Stimulated activated CD4-positive, alpha-beta T cell treated with anti-CD3 and anti-CD28 coated beads, Interleukin-2, amount 100 ng/mL, for 48 hours (primary cell): ENCODE results near the gene DNAJC28.
"Not testable (repeated sequence)": the region's sequence is repeated elsewhere in the genome, so short reads cannot be mapped to it uniquely, and the experiment has no call there.

Source experiments
- DNase-seq, 2 donors: peaks; one replicate each; pipeline ENCODE4 v3.0.0-alpha.2; 2020

The DNAJC28 gene

DNA sequence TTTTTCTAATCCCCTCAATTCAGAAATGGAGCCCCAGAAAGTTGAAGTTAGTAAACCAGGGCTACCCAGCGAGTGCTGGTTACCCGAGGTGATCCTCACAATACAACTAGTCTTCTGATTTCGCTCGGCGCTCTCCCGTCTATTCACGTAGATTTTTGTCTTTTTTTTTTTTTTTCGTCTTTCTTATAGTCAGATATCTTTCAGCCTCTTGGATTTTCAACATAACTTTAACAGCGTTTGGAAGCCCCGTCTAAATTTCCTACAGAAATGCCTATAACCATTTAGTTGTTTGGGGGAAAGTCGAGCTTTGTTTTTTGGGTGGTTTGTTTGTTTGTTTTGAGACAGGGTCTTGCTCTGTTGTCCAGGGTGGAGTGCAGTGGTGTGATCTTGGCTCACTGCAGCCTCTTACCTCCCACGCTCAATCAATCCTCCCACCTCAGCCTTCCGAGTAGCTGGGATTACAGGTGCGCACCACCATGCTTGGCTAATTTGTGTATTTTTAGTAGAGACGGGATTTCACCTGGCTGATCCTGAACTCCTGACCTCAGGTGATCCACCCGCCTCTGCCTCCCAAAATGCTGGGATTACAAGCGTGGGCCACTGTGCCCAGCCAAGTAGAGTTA, 10.9 kb downstream of the DNAJC28 start:
- no peak for DNase-seq

DNA sequence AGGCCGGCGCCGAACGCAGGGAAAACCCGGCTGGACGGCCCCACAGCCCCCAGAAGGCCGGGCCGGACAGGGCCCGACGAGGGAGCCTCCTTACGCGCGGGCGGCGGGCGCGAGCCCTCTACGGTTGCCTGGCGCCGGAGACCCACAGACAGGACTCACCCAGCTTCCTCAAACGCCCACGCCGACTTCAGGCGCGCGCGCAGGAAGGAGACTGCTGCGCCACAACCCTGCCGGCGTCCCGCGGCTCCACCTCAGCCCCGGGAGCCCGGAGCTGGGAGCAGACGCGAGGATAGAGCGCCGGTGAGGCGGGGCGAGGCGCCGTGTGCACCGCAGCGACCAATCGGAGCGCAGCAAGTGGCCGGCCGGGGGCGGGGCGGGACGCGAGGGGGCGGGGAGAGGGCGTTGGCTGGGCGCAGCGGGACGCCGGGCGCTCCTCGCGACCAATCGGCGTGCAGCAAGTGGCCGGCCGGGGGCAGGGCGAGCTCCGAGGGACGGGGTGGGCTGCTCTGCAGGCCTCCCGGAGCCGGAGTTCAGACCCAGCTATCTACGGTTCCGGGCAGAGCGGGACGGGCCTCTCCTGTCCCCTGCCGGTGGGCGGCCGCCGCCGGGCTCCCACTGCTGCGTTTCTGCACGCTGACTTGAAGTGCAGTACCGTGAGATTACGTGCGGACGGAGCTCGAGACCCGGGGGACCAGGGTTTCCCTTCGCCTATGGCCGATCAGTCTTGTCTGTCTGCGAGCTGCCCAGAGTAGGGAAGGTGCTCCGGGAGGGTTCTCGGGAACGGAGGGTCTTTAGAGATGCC, 11.6 kb downstream of the DNAJC28 start, which contains the start of gene TMEM50B:
Gene TMEM50B, minus strand, starts transcription at position 296 of the 802 bp plus-strand sequence. CDS start 11,089 bp downstream, outside the sequence.
- peak; percentile 94 to 96 for DNase-seq

DNA sequence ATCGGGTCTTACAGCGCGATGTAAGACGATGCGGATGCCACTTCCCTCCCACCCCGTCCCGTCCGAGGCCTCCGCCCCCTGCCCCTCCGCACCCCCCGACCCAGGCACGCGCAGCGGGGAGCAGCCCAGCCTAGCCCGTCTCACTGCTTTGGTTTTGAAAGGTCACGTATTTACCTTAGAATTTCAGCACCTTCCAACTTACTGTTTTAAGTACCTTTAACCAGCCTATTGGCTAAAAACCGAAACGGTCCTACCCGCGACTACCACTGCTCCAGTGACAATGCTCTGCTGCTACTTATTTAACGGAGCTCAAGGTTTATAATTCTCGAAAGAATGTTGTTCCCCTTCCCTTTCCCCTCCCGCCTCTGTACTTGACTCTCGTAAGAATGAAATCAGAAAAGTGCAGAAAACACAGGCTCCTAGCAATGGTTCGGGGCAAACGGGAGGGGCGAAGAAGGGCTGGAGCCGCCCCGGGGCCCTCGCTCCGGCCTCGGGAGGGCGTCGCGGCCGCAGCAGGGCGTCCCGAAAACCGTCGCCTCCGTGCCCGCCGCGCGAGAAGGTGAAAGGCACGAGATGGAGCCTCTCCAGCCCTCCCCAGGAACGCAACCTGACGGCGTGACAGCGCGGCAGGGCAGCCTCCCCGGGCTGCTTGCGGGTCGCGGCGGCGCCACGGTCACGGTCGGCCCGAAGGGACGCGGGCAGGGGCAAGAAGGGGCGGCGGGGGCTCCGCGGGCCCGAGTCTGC, 12.4 kb downstream of the DNAJC28 start:
- DNase-seq: peak; percentile 23 to 33

DNA sequence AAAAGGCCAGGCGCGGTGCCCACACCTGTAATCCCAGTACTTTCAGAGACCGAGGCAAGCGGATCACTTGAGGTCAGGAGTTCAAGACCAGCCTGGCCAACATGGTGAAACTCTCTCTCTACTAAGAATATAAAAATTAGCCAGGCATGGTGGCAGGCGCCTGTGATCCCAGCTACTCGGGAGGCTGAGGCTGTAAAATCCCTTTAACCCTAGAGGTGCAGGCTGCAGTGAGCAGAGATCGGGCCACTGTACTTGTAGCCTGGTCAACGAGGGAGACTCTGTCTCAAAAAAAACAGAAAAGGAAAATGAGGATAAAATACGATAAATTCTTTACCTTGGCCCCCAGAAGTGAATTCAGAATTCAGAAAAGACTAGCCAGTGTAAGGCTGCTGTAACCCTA, 13.3 kb downstream of the DNAJC28 start:
- DNase-seq: no peak

DNA sequence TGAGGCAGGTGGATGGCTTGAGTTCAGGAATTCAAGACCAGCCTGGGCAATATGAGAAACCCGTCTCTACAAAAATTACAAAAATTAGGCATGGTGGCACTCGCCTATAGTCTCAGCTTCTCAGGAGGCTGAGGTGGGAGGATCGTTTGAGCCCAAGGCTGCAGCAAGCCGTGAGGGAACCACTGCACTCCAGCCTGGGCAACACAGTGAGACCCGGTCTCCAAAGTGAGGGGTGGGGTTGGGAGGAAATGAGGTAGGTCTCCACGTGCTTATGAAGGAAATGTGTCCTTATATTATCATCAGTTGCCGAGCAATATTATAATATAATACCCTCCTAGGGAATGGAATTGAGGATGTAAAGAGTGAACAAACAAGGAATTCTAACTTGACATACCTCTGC, 14.4 kb downstream of the DNAJC28 start:
- DNase-seq: no peak

DNA sequence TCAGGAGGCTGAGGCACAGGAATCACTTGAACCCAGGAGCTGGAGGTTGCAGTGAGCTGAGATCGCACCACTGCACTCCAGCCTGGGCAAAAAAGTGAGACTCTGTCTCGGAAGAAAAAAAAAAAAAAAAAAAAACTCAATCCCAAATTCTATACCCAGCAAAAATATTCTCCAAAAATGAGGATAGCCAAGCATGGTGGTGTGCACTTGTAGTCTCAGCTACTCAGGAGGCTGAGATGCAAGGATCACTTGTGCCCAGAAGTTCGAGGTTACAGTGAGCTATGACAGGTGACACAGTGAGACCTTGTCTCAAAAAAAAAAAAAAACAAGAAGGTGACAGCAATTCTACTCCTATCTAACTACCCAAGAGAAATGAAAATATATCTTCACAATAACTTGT, 18.2 kb downstream of the DNAJC28 start:
- no peak for DNase-seq

DNA sequence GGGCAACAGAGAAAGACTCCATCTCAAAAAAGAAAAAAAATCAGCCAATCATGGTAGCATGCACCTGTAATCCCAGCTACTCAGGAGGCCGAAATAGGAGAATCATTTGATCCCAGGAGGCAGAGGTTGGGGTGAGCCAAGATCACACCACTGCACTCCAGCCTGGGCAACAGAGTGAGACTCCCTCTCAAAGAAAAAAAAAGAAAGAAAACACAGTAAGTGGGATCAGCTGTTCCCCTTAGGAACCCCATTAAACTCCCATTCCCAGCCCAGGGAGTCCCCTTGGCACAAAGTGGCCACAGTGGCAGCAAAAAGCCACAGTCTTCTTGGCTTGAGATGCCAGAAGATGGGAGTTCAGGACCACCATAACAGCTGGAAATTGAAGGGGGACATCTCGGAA, 20.8 kb downstream of the DNAJC28 start:
- no peak for DNase-seq

DNA sequence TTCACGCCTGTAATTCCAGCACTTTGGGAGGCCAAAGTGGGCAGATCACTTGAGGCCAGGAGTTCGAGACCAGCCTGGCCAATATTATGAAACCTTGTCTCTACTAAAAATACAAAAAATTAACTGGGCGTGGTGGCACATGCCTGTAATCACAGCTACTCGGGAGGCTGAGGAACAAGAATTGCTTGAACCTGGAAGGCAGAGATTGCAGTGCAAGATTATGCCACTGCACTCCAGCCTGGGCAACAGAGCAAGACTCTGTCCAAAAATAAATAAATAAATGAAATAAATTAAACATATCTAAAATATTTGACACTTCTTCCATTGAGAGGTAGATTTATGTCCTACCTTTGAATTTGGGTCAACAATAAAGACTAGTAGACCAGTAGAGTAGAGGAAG, 22.3 kb downstream of the DNAJC28 start:
- DNase-seq: not testable (repeated sequence)

DNA sequence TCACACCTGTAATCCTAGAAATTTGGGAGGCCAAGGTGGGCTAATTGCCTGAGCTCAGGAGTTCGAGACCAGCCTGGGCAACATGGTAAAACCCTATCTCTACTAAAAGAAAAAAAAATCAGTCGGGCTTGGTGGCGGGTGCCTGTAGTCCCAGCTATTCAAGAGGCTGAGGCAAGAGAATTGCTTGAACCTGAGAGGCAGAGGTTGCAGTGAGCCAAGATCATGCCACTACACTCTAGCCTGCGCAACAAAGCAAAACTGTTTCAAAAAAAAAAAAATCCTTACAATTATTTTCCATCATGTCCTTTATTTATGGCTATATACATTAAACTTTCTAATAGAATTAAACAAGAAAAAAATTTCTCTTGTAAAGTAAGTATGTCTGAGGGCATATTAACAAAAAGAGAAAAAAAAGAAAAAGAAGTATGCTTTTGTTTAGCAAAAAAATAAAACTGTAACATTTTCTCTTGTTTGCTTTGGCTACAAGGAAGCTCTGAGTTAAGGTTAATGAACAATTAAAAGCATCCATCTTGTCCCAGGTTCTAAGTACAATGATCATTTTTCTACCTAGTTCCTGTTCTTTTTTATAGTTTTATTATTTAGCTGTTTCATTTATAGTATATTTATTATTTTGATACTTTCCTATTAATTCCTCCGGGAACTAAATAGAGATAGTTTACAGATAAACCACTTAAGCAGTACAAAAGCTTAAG, 29.8 kb downstream of the DNAJC28 start:
- DNase-seq: no peak

DNA sequence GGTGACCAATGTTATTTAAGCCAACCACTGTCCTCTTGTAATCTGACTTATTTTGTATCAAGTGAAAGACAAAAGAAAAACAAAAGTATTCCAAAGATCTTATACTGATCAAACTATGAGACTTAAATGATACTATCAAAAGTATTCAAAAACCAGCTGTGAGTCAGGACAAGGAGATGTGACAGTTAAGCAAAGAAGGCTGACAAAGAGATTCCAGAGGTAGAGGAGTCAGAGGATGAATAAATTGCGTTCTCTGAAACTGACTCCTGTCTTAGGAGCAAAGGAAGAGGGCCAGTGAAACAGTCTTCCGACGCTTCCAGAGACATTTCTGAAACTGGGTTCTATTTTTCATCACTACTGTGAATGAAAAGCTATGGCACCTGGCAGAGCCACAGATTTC, 32.7 kb downstream of the DNAJC28 start:
- no peak for DNase-seq

DNA sequence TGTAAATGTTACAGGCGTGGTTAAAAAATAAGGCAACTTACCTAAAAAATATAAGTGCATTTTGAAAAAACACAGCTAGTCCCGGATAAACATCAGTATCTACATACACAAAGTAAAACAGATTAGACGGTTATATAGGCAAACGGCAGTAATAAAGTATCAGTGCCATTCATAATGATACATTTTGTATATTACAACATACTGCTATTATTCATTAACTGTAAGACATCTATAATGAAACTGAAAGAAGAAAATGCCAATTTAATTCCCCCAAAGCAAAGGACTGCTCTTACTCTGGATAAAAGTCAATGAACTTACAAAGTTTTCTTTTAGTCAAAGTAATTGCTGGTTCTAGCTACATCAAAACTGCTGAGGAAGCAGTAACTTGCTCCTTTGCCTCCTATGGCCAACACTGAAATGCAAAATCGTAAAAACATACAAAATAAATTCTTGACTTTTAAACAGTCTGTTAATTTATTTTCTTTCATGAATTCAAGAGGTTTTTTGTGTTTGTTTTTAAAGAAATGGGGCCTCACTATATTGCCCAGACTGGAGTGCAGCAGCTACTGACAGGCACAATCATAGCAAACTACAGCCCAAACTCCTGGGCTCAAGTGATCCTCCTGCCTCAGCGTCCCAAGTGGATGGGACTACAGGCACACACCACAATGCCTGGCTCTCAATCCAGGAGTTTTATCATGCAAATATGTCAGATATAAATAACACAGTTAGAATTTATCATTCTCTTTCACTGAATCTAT, 35.6 kb downstream of the DNAJC28 start:
- DNase-seq: no peak

DNA sequence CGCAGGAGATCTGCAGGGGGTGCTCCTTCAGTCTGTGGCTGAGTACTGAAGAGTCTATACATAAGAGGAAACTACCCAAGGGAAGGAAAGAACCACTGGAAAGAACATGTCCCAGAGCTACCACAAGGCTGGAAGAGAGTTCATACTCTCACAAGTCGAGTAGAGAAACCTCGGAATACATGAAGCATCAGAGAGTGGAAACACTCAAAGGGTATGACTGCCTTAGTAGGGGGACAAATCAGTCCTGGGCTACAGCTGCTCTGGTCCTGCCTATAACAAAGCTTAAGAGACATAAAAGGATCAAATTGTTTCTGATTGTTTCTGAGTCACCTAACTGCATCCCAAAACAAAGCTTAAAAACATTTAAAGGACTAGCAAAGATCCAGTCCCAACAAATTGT, 39.2 kb downstream of the DNAJC28 start:
- no peak for DNase-seq

DNA sequence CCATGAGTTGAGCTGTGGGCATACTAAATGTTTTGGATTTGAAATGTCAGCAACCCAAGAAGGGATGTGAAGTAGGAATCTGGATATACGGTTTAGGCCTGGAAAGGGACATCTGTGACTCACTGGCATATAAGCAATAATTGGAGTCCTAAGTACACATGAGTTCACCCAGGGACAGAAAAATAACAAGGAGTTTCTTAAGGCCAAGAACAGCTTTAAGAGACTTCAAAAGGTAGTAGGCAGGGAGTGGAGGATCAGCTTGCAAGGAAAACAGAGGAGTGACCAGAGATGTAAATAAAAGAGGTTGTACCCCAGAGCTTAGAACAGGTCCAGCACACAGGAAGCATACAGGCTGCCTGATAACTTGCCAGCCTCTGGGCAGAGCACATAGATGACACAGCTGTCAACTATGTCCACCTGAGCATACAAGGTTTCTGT, 39.9 kb downstream of the DNAJC28 start:
- no peak for DNase-seq

DNA sequence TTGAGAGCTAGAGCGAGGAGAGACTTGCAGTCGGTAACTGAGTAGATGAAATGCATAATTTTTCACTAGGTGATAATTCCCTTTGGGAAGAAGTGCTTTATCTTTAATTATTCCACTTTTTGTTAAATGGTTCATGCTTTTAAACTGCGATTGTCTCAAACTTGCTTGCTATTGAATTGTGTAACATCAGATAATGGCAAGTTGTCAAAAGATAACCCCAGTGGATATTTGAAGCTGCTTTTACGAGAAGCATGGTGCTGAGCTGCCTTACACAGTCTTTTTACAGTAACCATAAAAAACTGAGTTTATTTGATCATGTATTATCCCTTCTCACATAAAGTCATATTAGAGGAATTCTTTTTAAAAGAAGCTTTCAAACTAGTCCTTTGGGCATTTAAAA, 41.9 kb downstream of the DNAJC28 start:
- no peak for DNase-seq

DNA sequence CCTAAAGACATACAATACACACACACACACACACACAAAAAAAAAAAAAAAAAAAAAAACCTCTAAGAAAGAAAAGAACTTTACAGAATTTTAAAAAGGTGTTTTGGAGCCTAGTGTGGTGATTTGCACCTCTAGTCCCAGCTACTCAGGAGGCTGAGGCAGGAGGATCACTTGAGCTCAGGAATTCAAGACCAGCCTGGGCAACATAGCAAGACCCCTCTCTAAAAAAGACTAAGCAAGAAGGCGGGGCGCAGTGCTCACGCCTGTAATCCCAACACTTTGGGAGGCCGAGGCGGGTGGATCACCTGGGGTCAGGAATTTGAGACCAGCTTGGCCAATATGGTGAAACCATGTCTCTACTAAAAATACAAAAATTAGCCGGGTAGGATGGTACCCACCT, 44.9 kb downstream of the DNAJC28 start:
- not testable (repeated sequence) for DNase-seq

DNA sequence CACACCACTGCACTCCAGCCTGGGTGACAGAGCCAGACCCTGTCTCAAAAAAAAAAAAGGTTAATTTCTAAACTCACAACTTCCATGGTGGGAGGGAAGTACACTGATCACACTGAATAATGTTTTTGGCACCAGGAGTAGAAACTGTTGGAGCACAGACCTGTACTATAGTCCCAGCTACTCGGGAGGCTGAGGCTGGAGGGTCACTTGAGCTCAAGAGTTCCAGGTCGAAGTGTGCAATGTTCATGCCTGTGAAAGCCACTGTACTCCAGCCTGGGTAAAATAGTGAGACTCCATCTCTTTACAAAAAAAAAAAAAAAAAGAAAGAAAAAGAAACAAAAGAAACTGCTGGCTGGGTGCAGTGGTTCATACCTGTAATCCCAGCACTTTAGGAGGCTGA, 47.0 kb downstream of the DNAJC28 start:
- no peak for DNase-seq

DNA sequence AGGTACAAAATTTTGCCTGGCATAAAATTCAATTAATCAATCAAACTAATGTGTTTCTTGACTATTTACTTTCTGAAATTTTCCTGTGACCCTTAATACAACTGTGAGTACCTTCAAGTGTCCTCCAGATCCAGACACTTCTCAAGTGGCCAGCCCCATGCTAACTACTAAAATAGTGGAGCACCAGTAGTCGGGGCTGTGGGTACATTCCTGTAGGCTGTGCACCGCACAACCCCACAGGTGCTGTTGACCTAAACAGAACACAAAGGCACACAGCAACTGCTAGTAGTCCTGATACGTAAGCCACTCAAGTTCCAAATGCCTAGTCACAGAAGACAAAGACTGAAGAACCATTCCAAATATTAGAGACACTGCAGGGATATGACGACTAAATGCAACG, 48.3 kb downstream of the DNAJC28 start:
- DNase-seq: no peak

DNA sequence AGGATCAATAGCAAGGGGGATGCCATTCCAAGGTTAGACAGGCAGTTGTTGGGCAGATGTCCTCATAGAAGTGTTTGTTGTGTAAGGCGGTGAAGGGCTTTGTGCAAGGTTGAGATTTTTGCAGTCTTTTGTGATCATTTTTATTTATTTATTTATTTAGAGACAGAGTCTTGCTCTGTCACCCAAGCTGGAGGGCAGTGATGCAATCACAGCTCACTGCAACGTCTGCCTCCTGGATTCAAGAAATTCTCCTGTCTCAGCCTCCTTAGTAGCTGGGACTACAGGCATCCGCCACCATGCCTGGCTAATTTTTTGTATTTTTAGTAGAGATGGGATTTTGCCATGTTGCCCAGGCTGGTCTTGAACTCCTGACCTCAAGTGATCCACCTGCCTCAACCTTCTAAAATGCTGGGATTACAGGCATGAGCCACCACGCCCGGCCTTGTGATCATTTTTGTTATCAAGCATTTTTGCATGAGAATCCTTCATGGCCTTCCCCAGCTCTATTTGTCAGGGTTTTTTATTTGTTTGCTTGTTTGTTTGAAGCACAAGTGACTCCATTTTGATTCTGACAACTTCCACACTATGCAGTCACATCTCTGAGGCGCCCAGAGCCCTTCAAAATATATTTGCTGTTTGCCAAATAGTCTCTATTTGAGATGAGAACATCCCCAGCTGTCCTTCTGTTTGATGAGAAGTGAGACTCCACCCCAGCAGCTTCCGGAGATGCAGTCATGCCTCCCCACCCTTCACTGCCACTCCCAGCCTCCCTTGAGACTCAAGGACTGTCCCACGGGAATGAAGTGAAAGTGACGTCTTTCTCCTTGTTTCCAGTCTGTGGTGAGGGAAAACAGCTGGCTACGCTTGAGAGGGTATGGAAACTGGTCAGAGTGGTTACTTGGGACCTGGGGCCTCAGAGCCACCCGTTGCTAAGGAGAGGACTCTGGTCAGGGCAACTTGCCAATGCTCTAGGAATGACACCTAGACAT, 49.7 kb downstream of the DNAJC28 start:
- no peak for DNase-seq
